H1 (cell line): ENCODE measurements around the gene BCL2L1. TPM values are rescaled to one million over a fixed set of nuclear protein-coding genes. Genes with fewer than 3 reads are reported as not detected.

Experiments used
- ASH2L ChIP-seq: fragments of 200-600, 300-600 bp; sonication (generic); IDR thresholded peaks from one replicate; pipeline ENCODE4 v1.7.1; 2017; ENCODE audit warnings: low read length
- CTCF ChIP-seq, 3 experiments: IDR thresholded peaks; 1 replicate in 2 of 3; 2 replicates in 1 of 3; pipeline versions ENCODE4 v1.5.1 to v1.6.1; 2011; ENCODE audit warnings: low read length in 3 of 3, mild to moderate bottlenecking in 3 of 3, inconsistent platforms in 2 of 3, low read depth in 1 of 3, moderate library complexity in 1 of 3; ENCODE audit not compliant: insufficient read depth in 1 of 3; ENCODE audit errors: control extremely low read depth in 1 of 3
- HDAC2 ChIP-seq, 2 experiments: fragments of 300-600 bp in 1 of 2; sonication (generic) in 1 of 2; IDR thresholded peaks; 2 replicates each; pipeline ENCODE4 v1.6.1; 2011 to 2012; ENCODE audit warnings: low read depth in 2 of 2, low read length in 2 of 2, mild to moderate bottlenecking in 2 of 2, moderate library complexity in 2 of 2, borderline replicate concordance in 1 of 2, inconsistent platforms in 1 of 2
- SUZ12 ChIP-seq: fragments of 200-600 bp; sonication (generic); IDR thresholded peaks from 2 replicates; pipeline ENCODE4 v1.6.1; 2012; ENCODE audit warnings: mild to moderate bottlenecking, inconsistent platforms, low read length, moderate library complexity, mixed read lengths
- polyA plus RNA-seq, 7 experiments: library from polyadenylated mRNA; depleted of rRNA in 3 of 7; stranded (reverse) in 5 of 7; unstranded in 2 of 7; fragments of >200 nt in 5 of 7; fragments of 200-250 nt in 2 of 7; gene quantifications; 1 replicate in 5 of 7; 2 replicates in 1 of 7; 4 replicates in 1 of 7; pipeline versions ENCODE4 v1.2.1 to v1.2.3, GENCODE V29; 2011 to 2013; ENCODE audit warnings: missing spikeins in 2 of 7, mixed read lengths in 2 of 7
- total RNA-seq: library from RNA; stranded (reverse); fragmentation: NEBNext Ultra II Directional; extraction: Animal tissue kit (Norgen Biotek cat#: 25700); gene quantifications from 2 replicates; pipeline ENCODE4 v1.2.1, GENCODE V29; 2021

The BCL2L1 gene
- total and polyA plus RNA-seq, 2 of the 8 experiments (the other 6 are each of a cell fraction or from before 2014, with no cell fraction given) = 64.9 to 66.1 TPM

- TF ChIP-seq HDAC2 (IDR thresholded peaks at IDR 0.05; ENCODE audit: borderline replicate concordance in 1 of 2, low read depth in 2 of 2, low read length in 2 of 2) (no peak), SUZ12 (no peak), CTCF (IDR thresholded peaks at IDR 0.05; ENCODE audit: control extremely low read depth in 1 of 3, insufficient read depth in 1 of 3, low read depth in 1 of 3, low read length in 3 of 3) (no peak), ASH2L (no peak)
- TF ChIP-seq, all 59 proteins: peak for 0
Measured at GRCh38 chr20:31675828-31676608, 46.6 kb downstream of the BCL2L1 start (continued).
